Measurements from ENCODE around the gene FLRT1. TPM values are rescaled to one million over a fixed set of nuclear protein-coding genes. Genes with fewer than 3 reads are reported as not detected.

FLRT1 gene
- total RNA-seq, 4 donors from 2014 or later = 1.1 to 4.7 (median 3.6) TPM

GRCh38 chr11:64036087-64037026, 626 bp downstream of the FLRT1 start:
- TF ChIP-seq EP300 (IDR thresholded peaks at IDR 0.05) = no peak
- TF ChIP-seq POLR2A (IDR thresholded peaks at IDR 0.05) = no peak
- TF ChIP-seq CTCF (IDR thresholded peaks at IDR 0.05) = no peak
- TF ChIP-seq POLR2AphosphoS5 (IDR thresholded peaks at IDR 0.05) = no peak
- WGBS, 2 donors (ENCODE audit: low coverage in 1 of 2) = no CpG with 5 or more reads among the region's 85 CpGs
- ATAC-seq = peak; percentile 50

GRCh38 chr11:64037027-64037634, 1.4 kb downstream of the FLRT1 start:
- Histone ChIP-seq H3K27ac (peak overlapping the region in 3 of 4 donors; percentile 46 to 79 (median 65)), H3K4me3 (peak overlapping the region in 1 of 2 donors; percentile 61), H3K9me3 (no peaks in the 10 kb centered on the region), H3K27me3 (peaks cover 39% of the 10 kb centered on the region), H3K36me3 (no peaks in the 10 kb centered on the region), H3K4me1 (peaks cover 0 to 33% (median 9%) of the 10 kb centered on the region in 3 donors)
- no peak for ATAC-seq
- WGBS, 2 donors (ENCODE audit: low coverage in 1 of 2) = no CpG with 5 or more reads among the region's 23 CpGs
- TF ChIP-seq POLR2AphosphoS5 (IDR thresholded peaks at IDR 0.05) (no peak), CTCF (IDR thresholded peaks at IDR 0.05) (no peak), POLR2A (IDR thresholded peaks at IDR 0.05) (no peak), EP300 (IDR thresholded peaks at IDR 0.05) (no peak)

More at GRCh38 chr11:64036087-64037026, 626 bp downstream of the FLRT1 start:
- Histone ChIP-seq H3K9me3 (no peaks in the 10 kb centered on the region), H3K36me3 (no peaks in the 10 kb centered on the region), H3K27me3 (peaks cover 39% of the 10 kb centered on the region), H3K4me1 (peaks cover 0 to 31% (median 9%) of the 10 kb centered on the region in 3 donors), H3K27ac (peak overlapping the region in 3 of 4 donors; percentile 46 to 79 (median 65)), H3K4me3 (peak overlapping the region; percentile 23 to 61)

GRCh38 chr11:64038500-64038899, 2.8 kb downstream of the FLRT1 start:
- peak overlapping the region in 1 of 4 donors; percentile 79 for H3K27ac ChIP-seq
- no peaks in the 10 kb centered on the region for H3K36me3 ChIP-seq
- H3K4me3 ChIP-seq = no peak overlapping the region
- H3K27me3 ChIP-seq = peaks cover 32% of the 10 kb centered on the region
- peaks cover 0 to 33% (median 9%) of the 10 kb centered on the region in 3 donors for H3K4me1 ChIP-seq
- H3K9me3 ChIP-seq = no peaks in the 10 kb centered on the region
- TF ChIP-seq POLR2AphosphoS5 (IDR thresholded peaks at IDR 0.05) (no peak), POLR2A (IDR thresholded peaks at IDR 0.05) (no peak)
- ATAC-seq = no peak
- WGBS, 2 donors (ENCODE audit: low coverage in 1 of 2) = 100% methylated on average over 3 of the region's 4 CpGs; no CpG with 5 or more reads in 1 of the 2 donors

- H3K4me1 ChIP-seq = peaks cover 0 to 33% (median 9%) of the 10 kb centered on the region in 3 donors
- no peaks in the 10 kb centered on the region for H3K36me3 ChIP-seq
- TF ChIP-seq CTCF (IDR thresholded peaks at IDR 0.05) = no peak
- TF ChIP-seq EP300 (IDR thresholded peaks at IDR 0.05) = no peak
- no peak for TF ChIP-seq POLR2AphosphoS5 (IDR thresholded peaks at IDR 0.05)
- TF ChIP-seq POLR2A (IDR thresholded peaks at IDR 0.05) = no peak
- ATAC-seq = no peak
- H3K9me3 ChIP-seq = no peaks in the 10 kb centered on the region
- H3K4me3 ChIP-seq = no peak overlapping the region
- H3K27ac ChIP-seq = peak overlapping the region in 1 of 4 donors; percentile 54
- H3K27me3 ChIP-seq = peaks cover 25% of the 10 kb centered on the region
- WGBS, 2 donors (ENCODE audit: low coverage in 1 of 2) = no CpG with 5 or more reads among the region's 16 CpGs
These were observed 3.4 kb downstream of the FLRT1 start for GRCh38 chr11:64039012-64039665.

All from gastroesophageal sphincter (tissue), 4 donors.